HepG2 (cell line): ENCODE measurements around the gene DIS3L2. TPM values are rescaled to one million over a fixed set of nuclear protein-coding genes. Genes with fewer than 3 reads are reported as not detected.

Source experiments
- ATAC-seq: fragments of 200-7000 bp; cut with Tn5 transposase; 3 replicates; pipeline ENCODE4 v1.9.1; 2020; ENCODE audit warnings: mild to moderate bottlenecking, moderate library complexity
- BruUV-seq: library from RNA; stranded (reverse); fragments of 400-500 nt; replicated peaks from 2 replicates; lab custom pipeline; 2021; lab: Mats Ljungman, UMichigan
- CTCF ChIA-PET: fragments of 300-600 bp; formaldehyde crosslinking; extraction: SDS; loops from one replicate; lab custom pipeline; 2021; ENCODE audit warnings: low total read pairs, inconsistent platforms, low intra/inter-chr PET ratio; lab: Yijun Ruan, JAX
- POLR2A ChIA-PET: fragments of 350-600 bp; sonication (Branson Sonifier 250); formaldehyde crosslinking; loops from one replicate; lab custom pipeline; 2020; ENCODE audit warnings: antibody characterized with exemption, inconsistent platforms; lab: Yijun Ruan, JAX
- DNase-seq: peaks from one replicate; pipeline ENCODE4 v3.0.0-alpha.2; 2015; ENCODE audit warnings: low spot score
- FAIRE-seq: peaks from 3 replicates; lab custom pipeline; 2011; peaks lifted over from hg19 to GRCh38; lab: Jason Lieb, UNC
- H2AFZ ChIP-seq: one replicate; pipeline ENCODE4 v1.6.1; 2011; ENCODE audit warnings: low read length, inconsistent platforms
- H3K27ac ChIP-seq: fragments of 300-600 bp; 3 replicates; pipeline ENCODE4 v1.8.0; 2011; ENCODE audit warnings: mixed run types, mild to moderate bottlenecking, mixed read lengths, low read length, inconsistent platforms; ENCODE audit not compliant: insufficient read depth; ENCODE audit errors: extremely low read length
- H3K27me3 ChIP-seq, 2 experiments: fragments of 200-600 bp in 1 of 2; 2 replicates in 1 of 2; 3 replicates in 1 of 2; pipeline versions ENCODE4 v1.6.0 to v1.8.0; 2011; ENCODE audit warnings: low read length in 2 of 2, mild to moderate bottlenecking in 2 of 2, moderate library complexity in 2 of 2, inconsistent platforms in 1 of 2; ENCODE audit not compliant: insufficient read depth in 2 of 2, control insufficient read depth in 1 of 2
- H3K36me3 ChIP-seq, 2 experiments: fragments of 200-600 bp in 1 of 2; replicated peaks in 1 of 2; 2 replicates in 1 of 2; 3 replicates in 1 of 2; pipeline versions ENCODE4 v1.5.1 to v1.8.0; 2011; ENCODE audit warnings: low read length in 2 of 2, inconsistent platforms in 1 of 2; ENCODE audit not compliant: insufficient read depth in 2 of 2, control insufficient read depth in 1 of 2
- H3K4me1 ChIP-seq: 2 replicates; pipeline ENCODE4 v1.5.1; 2012; ENCODE audit warnings: low read length, inconsistent platforms; ENCODE audit not compliant: insufficient read depth
- H3K4me2 ChIP-seq: 2 replicates; pipeline ENCODE4 v1.6.0; 2011; ENCODE audit warnings: low read depth, low read length, inconsistent platforms
- H3K4me3 ChIP-seq, 3 experiments: fragments of 200-600 bp in 1 of 3; sonication (generic), shearing (Covaris generic) in 1 of 3; replicated peaks in 1 of 3; 2 replicates each; pipeline ENCODE4 v1.5.1; 2011 to 2016; ENCODE audit warnings: low read length in 3 of 3, inconsistent platforms in 2 of 3, low read depth in 2 of 3, mild to moderate bottlenecking in 2 of 3, control low read depth in 1 of 3, mixed read lengths in 1 of 3; ENCODE audit not compliant: insufficient read depth in 1 of 3
- H3K79me2 ChIP-seq: one replicate; pipeline ENCODE4 v1.6.1; 2011; ENCODE audit warnings: low read length, inconsistent platforms; ENCODE audit not compliant: insufficient read depth
- H3K9ac ChIP-seq: 2 replicates; pipeline ENCODE4 v1.6.0; 2011; ENCODE audit warnings: mild to moderate bottlenecking, low read depth, low read length, inconsistent platforms; ENCODE audit not compliant: insufficient read depth
- H3K9me3 ChIP-seq: 2 replicates; pipeline ENCODE4 v1.5.1; 2012; ENCODE audit warnings: mild to moderate bottlenecking, low read length
- H4K20me1 ChIP-seq: 2 replicates; pipeline ENCODE4 v1.6.0; 2011; ENCODE audit warnings: inconsistent platforms, mild to moderate bottlenecking, low read length, moderate library complexity; ENCODE audit not compliant: insufficient read depth
- ASH2L ChIP-seq: fragments of 300-600, 200-600 bp; sonication (generic); IDR thresholded peaks from 2 replicates; pipeline ENCODE4 v1.7.0; 2017; ENCODE audit warnings: low read depth, mild to moderate bottlenecking, moderate library complexity, mixed read lengths, low read length; ENCODE audit not compliant: insufficient read length
- JUND ChIP-seq: sonication (generic); formaldehyde crosslinking; IDR thresholded peaks from 2 replicates; pipeline ENCODE4 v1.8.0; 2022; ENCODE audit warnings: mild to moderate bottlenecking, missing genetic modification reagents
- KAT2B ChIP-seq: fragments of 150-350 bp; IDR thresholded peaks from 2 replicates; pipeline ENCODE4 v1.6.1; 2014; ENCODE audit warnings: low read depth, low read length, borderline replicate concordance
- KDM2A ChIP-seq: sonication (generic); formaldehyde crosslinking; IDR thresholded peaks from 2 replicates; pipeline ENCODE4 v1.4.0; 2020; ENCODE audit warnings: low read depth, missing genetic modification reagents, borderline replicate concordance
- POLR2AphosphoS5 ChIP-seq: IDR thresholded peaks from 2 replicates; pipeline ENCODE4 v1.6.1; 2012; ENCODE audit warnings: low read depth, low read length
- SMARCC2 ChIP-seq: fragments of 450-650 bp; IDR thresholded peaks from 2 replicates; pipeline ENCODE4 v1.6.1; 2017; ENCODE audit warnings: antibody characterized with exemption, mild to moderate bottlenecking
- ZFP37 ChIP-seq: sonication (generic); formaldehyde crosslinking; IDR thresholded peaks from 2 replicates; pipeline ENCODE4 v1.4.0; 2020; ENCODE audit warnings: missing genetic modification reagents, borderline replicate concordance
- ZNF234 ChIP-seq: sonication (generic); formaldehyde crosslinking; conservative IDR thresholded peaks from 2 replicates; pipeline ENCODE4 v1.5.1; 2020; ENCODE audit warnings: mild to moderate bottlenecking, missing genetic modification reagents
- ZNF446 ChIP-seq: sonication (generic); formaldehyde crosslinking; IDR thresholded peaks from 2 replicates; pipeline ENCODE4 v1.5.0; 2020; ENCODE audit warnings: mild to moderate bottlenecking, missing genetic modification reagents
- ZNF546 ChIP-seq: sonication (generic); formaldehyde crosslinking; conservative IDR thresholded peaks from 2 replicates; pipeline ENCODE4 v1.8.1; 2023; ENCODE audit warnings: mild to moderate bottlenecking, missing genetic modification reagents
- ZNF616 ChIP-seq: sonication (generic); formaldehyde crosslinking; IDR thresholded peaks from 2 replicates; pipeline ENCODE4 v1.5.0; 2020; ENCODE audit warnings: low read depth, mild to moderate bottlenecking, missing genetic modification reagents
- ZNF816 ChIP-seq: sonication (generic); formaldehyde crosslinking; IDR thresholded peaks from 2 replicates; pipeline ENCODE4 v1.8.0; 2022; ENCODE audit warnings: missing genetic modification reagents, mild to moderate bottlenecking, borderline replicate concordance
- whole genome bisulfite sequencing: methylation state at CpG from one replicate; pipeline ENCODE4 v1.1.6; 2017; ENCODE audit warnings: low lambda C conversion rate; 5-methylcytosine and 5-hydroxymethylcytosine counted together
- in situ Hi-C: cut with HindIII; loops from 2 replicates; pipeline ENCODE4 v1.10.0; 2017; ENCODE audit warnings: low pct_unique_long_range_greater_than_20kb; ENCODE audit not compliant: extremely low pct_ligation_motif_present
- intact Hi-C: fragments of 100-400 bp; cut with micrococcal nuclease; formaldehyde crosslinking; loops from one replicate; pipeline ENCODE4 v1.10.0; 2022; ENCODE audit not compliant: unreplicated experiment
- polyA plus RNA-seq, 8 experiments: library from polyadenylated mRNA; depleted of rRNA in 3 of 8; stranded (reverse) in 7 of 8; unstranded in 1 of 8; fragments of >200 nt; fragmentation: Illumina TruSeq in 4 of 8; extraction: Trizol in 4 of 8; gene quantifications; 2 replicates each; pipeline versions ENCODE4 v1.2.1 to v1.2.3, GENCODE V29; 2011 to 2016; ENCODE audit warnings: low read depth in 4 of 8, missing spikeins in 1 of 8, mixed read lengths in 1 of 8; ENCODE audit not compliant: insufficient read depth in 1 of 8
- total RNA-seq, 5 experiments: library from RNA; depleted of rRNA; stranded (reverse); fragments of >200 nt; fragmentation: Illumina TruSeq; extraction: Trizol; gene quantifications; 2 replicates each; pipeline ENCODE4 v1.2.3, GENCODE V29; 2016; ENCODE audit warnings: low read depth in 1 of 5
- TF ChIP-seq, protein P1 (sequence below): sonication (generic); formaldehyde crosslinking; IDR thresholded peaks from 2 replicates; pipeline ENCODE4 v1.5.0; 2020; ENCODE audit warnings: missing genetic modification reagents

Gene DIS3L2
- total and polyA plus RNA-seq, 2 of the 13 experiments (the other 11 are each of a cell fraction or from before 2014, with no cell fraction given), result 7.0 to 23.9 TPM

DNA sequence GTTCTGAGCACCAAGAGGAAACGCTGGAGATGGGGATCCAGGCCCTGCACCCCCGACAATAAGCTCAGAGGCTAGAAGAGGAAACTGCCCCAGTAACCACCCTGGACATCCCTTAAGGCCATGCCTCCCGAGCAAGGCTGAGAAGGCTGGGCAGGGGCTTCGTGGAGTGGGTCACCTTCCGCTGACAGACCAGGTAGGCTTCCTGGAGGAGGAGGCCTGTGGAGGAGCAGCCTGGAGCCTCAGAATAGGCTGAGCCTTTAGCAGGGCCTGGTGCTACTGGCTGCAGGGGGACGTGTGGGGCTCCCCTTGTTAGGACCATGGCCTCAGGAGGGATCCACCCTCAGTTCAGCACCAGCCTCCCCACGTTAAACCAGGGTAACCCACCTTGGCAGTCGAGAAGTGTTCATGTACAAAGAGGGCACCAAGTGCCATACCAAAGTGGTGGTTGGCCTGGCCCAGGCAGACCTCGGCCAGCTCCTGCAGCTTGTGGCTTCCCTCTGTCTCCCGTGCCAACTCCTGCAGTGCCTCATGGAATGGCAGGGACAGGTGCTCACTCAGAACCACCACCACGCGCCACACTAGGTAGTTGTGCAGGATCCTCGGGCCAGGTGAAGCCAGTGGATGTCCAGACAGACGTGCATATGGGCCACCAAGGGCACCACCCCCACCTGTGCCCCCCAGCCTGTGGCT lies 388.6 kb downstream of the DIS3L2 start (continued):
- no peak for TF ChIP-seq JUND (CRISPR knock-in tag)
- TF ChIP-seq ZFP37 (CRISPR knock-in tag), result no peak
- TF ChIP-seq, protein P1, sequence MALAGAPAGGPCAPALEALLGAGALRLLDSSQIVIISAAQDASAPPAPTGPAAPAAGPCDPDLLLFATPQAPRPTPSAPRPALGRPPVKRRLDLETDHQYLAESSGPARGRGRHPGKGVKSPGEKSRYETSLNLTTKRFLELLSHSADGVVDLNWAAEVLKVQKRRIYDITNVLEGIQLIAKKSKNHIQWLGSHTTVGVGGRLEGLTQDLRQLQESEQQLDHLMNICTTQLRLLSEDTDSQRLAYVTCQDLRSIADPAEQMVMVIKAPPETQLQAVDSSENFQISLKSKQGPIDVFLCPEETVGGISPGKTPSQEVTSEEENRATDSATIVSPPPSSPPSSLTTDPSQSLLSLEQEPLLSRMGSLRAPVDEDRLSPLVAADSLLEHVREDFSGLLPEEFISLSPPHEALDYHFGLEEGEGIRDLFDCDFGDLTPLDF (CRISPR knock-in tag), result no peak
- no peak for TF ChIP-seq ZNF616 (CRISPR knock-in tag)
- TF ChIP-seq KAT2B, result no peak
- no peak for TF ChIP-seq ZNF446
- TF ChIP-seq POLR2AphosphoS5, result no peak
- TF ChIP-seq ZNF234 (CRISPR knock-in tag), result no peak
- no peak for TF ChIP-seq ZNF546 (CRISPR knock-in tag)
- no peak for TF ChIP-seq SMARCC2
- TF ChIP-seq ZNF816 (CRISPR knock-in tag), result no peak
- TF ChIP-seq, all 625 proteins: peak for 0

DNA sequence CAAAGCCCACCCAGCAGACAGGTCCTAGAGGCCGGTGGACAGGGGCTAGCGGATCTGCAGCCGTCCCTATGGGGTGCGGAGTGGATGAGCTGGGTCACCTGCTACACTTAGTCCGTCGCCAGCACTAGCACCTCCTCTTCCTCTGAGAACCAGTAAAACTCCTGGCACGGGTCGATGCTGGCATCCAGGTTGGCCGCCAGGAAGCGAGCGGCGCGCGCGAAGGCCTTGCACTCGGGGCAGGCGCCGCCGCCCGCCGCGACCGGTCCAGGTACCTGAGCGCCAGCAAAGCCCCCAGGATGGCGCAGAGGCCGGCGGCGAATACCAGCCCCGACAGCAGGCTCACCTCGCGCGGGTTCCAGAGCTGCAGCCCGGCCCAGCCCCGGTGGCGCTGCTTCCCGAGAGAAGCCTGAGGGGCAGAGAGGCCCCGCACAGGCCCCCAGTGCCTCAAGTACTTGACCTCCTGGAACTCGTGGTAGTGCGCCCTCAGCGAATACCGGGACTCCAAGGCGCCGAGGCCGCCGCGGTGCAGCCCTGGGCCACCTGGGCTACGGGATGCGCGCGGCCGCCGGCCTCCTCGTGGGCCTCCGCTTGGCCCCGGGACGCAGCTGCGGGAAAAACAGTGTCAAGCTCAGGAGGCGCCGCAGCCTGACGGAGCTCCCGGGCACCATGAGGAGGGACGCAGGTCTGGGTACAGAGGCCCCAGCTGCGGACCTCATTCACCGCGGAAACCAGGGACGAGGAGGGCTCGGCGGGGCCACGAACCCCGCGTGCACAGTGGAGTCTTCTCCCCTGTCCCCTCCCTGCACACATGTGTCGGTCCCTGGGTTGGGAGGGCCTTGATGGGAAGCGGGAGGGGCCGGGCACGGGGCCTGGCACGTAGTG lies 389.5 kb downstream of the DIS3L2 start:
- Histone ChIP-seq H3K27ac (no peak overlapping the region), H2AFZ (no peak overlapping the region), H3K4me3 (no peak overlapping the region)
- no TSS peak for BruUV-seq
- TF ChIP-seq ASH2L (no peak), KDM2A (peak; percentile 15; the same call in 1 of the 2 replicates)
- TF ChIP-seq, all 625 proteins: peak for 1
- POLR2A ChIA-PET, result no interaction called here
- Histone ChIP-seq H3K27me3 (peaks cover 18 to 63% of the 10 kb centered on the region in 2 experiments), H3K4me2 (no peak overlapping the region), H3K9me3 (no peaks in the 10 kb centered on the region), H3K36me3 (no peaks in the 10 kb centered on the region), H3K4me1 (peaks cover 17% of the 10 kb centered on the region), H3K79me2 (no peaks in the 10 kb centered on the region), H3K9ac (no peak overlapping the region), H4K20me1 (no peaks in the 10 kb centered on the region)
- ATAC-seq (peak; percentile 7; the same call in 2 of the 3 replicates), DNase-seq (no peak), FAIRE-seq (no peak)
- in situ Hi-C loops (no loop called here), intact Hi-C loops (no loop called here)
- WGBS, result 29% methylated on average over 24 of the region's 76 CpGs
- CTCF ChIA-PET, result no interaction called here
